8988T (cell line): ENCODE results near the gene P2RY12.
A peak's percentile ranks its signal among the peaks of the same experiment; 100 is the strongest.

Experiments used
- DNase-seq: peaks from one replicate; pipeline ENCODE4 v3.0.0; 2011

P2RY12 gene

GRCh38 chr3:151305060-151305774 is 79.3 kb downstream of the P2RY12 start:
- peak; percentile 49 for DNase-seq

GRCh38 chr3:151303751-151304150 is 80.8 kb downstream of the P2RY12 start:
- DNase-seq: no peak

GRCh38 chr3:151301787-151302186 is 82.8 kb downstream of the P2RY12 start:
- no peak for DNase-seq

- no peak for DNase-seq
Observed at GRCh38 chr3:151300539-151300938, 84.0 kb downstream of the P2RY12 start.

GRCh38 chr3:151299006-151299405 is 85.5 kb downstream of the P2RY12 start:
- no peak for DNase-seq

GRCh38 chr3:151297429-151297828 is 87.1 kb downstream of the P2RY12 start:
- DNase-seq: no peak

GRCh38 chr3:151296226-151296625 is 88.3 kb downstream of the P2RY12 start:
- no peak for DNase-seq

GRCh38 chr3:151293127-151293526 is 91.4 kb downstream of the P2RY12 start:
- no peak for DNase-seq

- DNase-seq: no peak
Observed at GRCh38 chr3:151290673-151291072, 93.9 kb downstream of the P2RY12 start.

GRCh38 chr3:151289445-151289844 is 95.1 kb downstream of the P2RY12 start:
- DNase-seq: no peak
